SU-DHL-6 (cell line): ENCODE results near the gene GMIP.

Experiments used
- CTCF ChIP-seq: fragments of 200-600 bp; sonication (generic); IDR thresholded peaks from one replicate; pipeline ENCODE4 v1.5.1; 2017; ENCODE audit warnings: antibody characterized with exemption, mild to moderate bottlenecking, low read length, moderate library complexity; ENCODE audit not compliant: insufficient read depth, poor library complexity, severe bottlenecking
- EZH2phosphoT487 ChIP-seq: fragments of 200-600 bp; sonication (generic), shearing (Covaris generic); conservative IDR thresholded peaks from 2 replicates; pipeline ENCODE4 v1.6.1; 2018; ENCODE audit warnings: mild to moderate bottlenecking, antibody characterized with exemption, low read length, moderate library complexity, mixed read lengths

GRCh38 chr19:19679176-19680073, 36.0 kb upstream of the GMIP start:
- TF ChIP-seq CTCF (no peak), EZH2phosphoT487 (no peak)
